ENCODE measurements around the gene PIGK.
"Not testable (repeated sequence)": the region's sequence is repeated elsewhere in the genome, so short reads cannot be mapped to it uniquely, and the experiment has no call there.

Gene PIGK

GRCh38 chr1:77193951-77194350 lies 25.3 kb downstream of the PIGK start:
- Histone ChIP-seq H3K27ac (no peak overlapping the region), H3K4me3 (ENCODE audit: low read depth, low read length) (no peak overlapping the region), H3K27me3 (replicated peaks) (no peaks in the 10 kb centered on the region), H3K36me3 (replicated peaks) (no peaks in the 10 kb centered on the region)
- DNase-seq = no peak
- no peak for TF ChIP-seq CTCF (IDR thresholded peaks at IDR 0.05; ENCODE audit: low read depth, low read length, missing control alignments)
- in situ Hi-C loops (cut with HindIII; ENCODE audit: low pct_ligation_motif_present, low sequenced_read_pairs) = no loop called here

- Histone ChIP-seq H3K27ac (no peak overlapping the region), H3K4me3 (ENCODE audit: low read depth, low read length) (no peak overlapping the region), H3K27me3 (replicated peaks) (no peaks in the 10 kb centered on the region), H3K36me3 (replicated peaks) (no peaks in the 10 kb centered on the region)
- DNase-seq = no peak
- TF ChIP-seq CTCF (IDR thresholded peaks at IDR 0.05; ENCODE audit: low read depth, low read length, missing control alignments) = no peak
- in situ Hi-C loops (cut with HindIII; ENCODE audit: low pct_ligation_motif_present, low sequenced_read_pairs) = no loop called here
These were observed 30.5 kb downstream of the PIGK start for GRCh38 chr1:77188770-77189169.

- H3K36me3 ChIP-seq (replicated peaks); in situ Hi-C loops (cut with HindIII; ENCODE audit: low pct_ligation_motif_present, low sequenced_read_pairs); H3K27me3 ChIP-seq (replicated peaks); DNase-seq; H3K4me3 ChIP-seq (ENCODE audit: low read depth, low read length); H3K27ac ChIP-seq: not testable (repeated sequence)
These were observed 32.3 kb downstream of the PIGK start for GRCh38 chr1:77186907-77187306.

GRCh38 chr1:77182083-77182482 lies 37.1 kb downstream of the PIGK start:
- Histone ChIP-seq H3K27me3 (replicated peaks) (no peaks in the 10 kb centered on the region), H3K4me3 (ENCODE audit: low read depth, low read length) (no peak overlapping the region), H3K27ac (no peak overlapping the region), H3K36me3 (replicated peaks) (no peaks in the 10 kb centered on the region)
- in situ Hi-C loops (cut with HindIII; ENCODE audit: low pct_ligation_motif_present, low sequenced_read_pairs) = no loop called here
- DNase-seq = no peak
- no peak for TF ChIP-seq CTCF (IDR thresholded peaks at IDR 0.05; ENCODE audit: low read depth, low read length, missing control alignments)

GRCh38 chr1:77179632-77180031 lies 39.6 kb downstream of the PIGK start:
- H3K27me3 ChIP-seq (replicated peaks) = no peaks in the 10 kb centered on the region
- no peaks in the 10 kb centered on the region for H3K36me3 ChIP-seq (replicated peaks)
- no peak overlapping the region for H3K27ac ChIP-seq
- in situ Hi-C loops (cut with HindIII; ENCODE audit: low pct_ligation_motif_present, low sequenced_read_pairs) = no loop called here
- TF ChIP-seq CTCF (IDR thresholded peaks at IDR 0.05; ENCODE audit: low read depth, low read length, missing control alignments) = no peak
- no peak overlapping the region for H3K4me3 ChIP-seq (ENCODE audit: low read depth, low read length)
- DNase-seq = no peak

- in situ Hi-C loops (cut with HindIII; ENCODE audit: low pct_ligation_motif_present, low sequenced_read_pairs) = no loop called here
- no peak for TF ChIP-seq CTCF (IDR thresholded peaks at IDR 0.05; ENCODE audit: low read depth, low read length, missing control alignments)
- H3K27ac ChIP-seq = no peak overlapping the region
- no peaks in the 10 kb centered on the region for H3K27me3 ChIP-seq (replicated peaks)
- no peak overlapping the region for H3K4me3 ChIP-seq (ENCODE audit: low read depth, low read length)
- H3K36me3 ChIP-seq (replicated peaks) = no peaks in the 10 kb centered on the region
- DNase-seq = no peak
These were observed 43.9 kb downstream of the PIGK start for GRCh38 chr1:77175230-77175844.
